ENCODE results near the gene MSI2. TPM values are rescaled to one million over a fixed set of nuclear protein-coding genes. Genes with fewer than 3 reads are reported as not detected.

MSI2 gene
- polyA plus RNA-seq, 1 of the 3 experiments (the other 2 are of a cell fraction), result 24.1 TPM

DNA sequence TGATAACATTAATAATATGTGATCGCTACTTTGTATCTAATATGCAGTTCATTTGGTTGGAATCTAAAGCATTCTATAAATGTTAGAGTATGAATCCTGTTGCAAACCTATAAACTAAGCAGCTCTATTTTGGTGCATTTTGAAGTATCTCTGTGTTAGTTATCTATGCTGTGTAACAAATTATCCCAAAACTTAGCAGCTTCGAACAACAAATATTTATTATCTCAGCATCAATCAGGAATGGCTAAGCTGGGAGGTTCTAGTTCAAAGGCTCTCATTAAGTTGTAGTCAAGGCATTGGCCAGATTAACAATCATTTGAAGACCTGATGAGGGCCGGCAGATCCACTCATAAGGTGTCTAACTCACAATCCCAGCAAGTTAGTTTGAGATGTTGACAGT lies 10.1 kb upstream of the MSI2 start:
- WGBS (ENCODE audit: low lambda C conversion rate), result 85% methylated on average over 3 of the region's 3 CpGs
- Histone ChIP-seq H3K9me3 (peaks cover 9% of the 10 kb centered on the region), H3K9ac (no peak overlapping the region), H2AFZ (ENCODE audit: low read depth) (no peak overlapping the region), H3K27ac (ENCODE audit: low read depth in 2 of 2, low read length in 1 of 2) (no peak overlapping the region), H3K36me3 (replicated peaks in 1 of 2; ENCODE audit: control insufficient read depth in 1 of 2, insufficient read depth in 2 of 2, low read length in 1 of 2) (no peaks in the 10 kb centered on the region), H3K9me2 (no peaks in the 10 kb centered on the region), H3F3A (replicated peaks; ENCODE audit: insufficient read depth) (no peaks in the 10 kb centered on the region), H3K4me3 (ENCODE audit: low read depth in 2 of 2, low read length in 1 of 2) (no peak overlapping the region), H3K4me1 (ENCODE audit: control insufficient read depth in 1 of 2, insufficient read depth in 2 of 2, low read depth in 1 of 2, low read length in 1 of 2) (peaks cover 0 to 9% of the 10 kb centered on the region in 2 experiments; a peak in 1 of 4 replicates), H3K4me2 (no peak overlapping the region), H3K79me2 (ENCODE audit: insufficient read depth) (no peaks in the 10 kb centered on the region), H3K27me3 (ENCODE audit: insufficient read depth) (no peaks in the 10 kb centered on the region), H4K20me1 (ENCODE audit: insufficient read depth) (no peaks in the 10 kb centered on the region)
- CTCF ChIA-PET, result interaction anchor here (1.0 kb wide), 1 partner anchor 494 kb away, joined by 3 read pairs; no protein-coding TSS in a partner anchor
- POLR2A ChIA-PET, result no interaction called here
- DNase-seq, result no peak
- TF ChIP-seq SMC3 (IDR thresholded peaks at IDR 0.05; ENCODE audit: low read depth, low read length), result no peak
- no peak for TF ChIP-seq MXI1 (IDR thresholded peaks at IDR 0.05; ENCODE audit: low read depth, low read length)
- no peak for TF ChIP-seq FOSL2 (IDR thresholded peaks at IDR 0.05; ENCODE audit: borderline replicate concordance, low read depth)
- no peak for TF ChIP-seq TAF1 (IDR thresholded peaks at IDR 0.05; ENCODE audit: borderline replicate concordance, low read depth, low read length)
- TF ChIP-seq MAX (IDR thresholded peaks at IDR 0.05; ENCODE audit: low read depth), result no peak
- no peak for TF ChIP-seq YY1 (IDR thresholded peaks at IDR 0.05; ENCODE audit: low read depth)
- TF ChIP-seq EZH2phosphoT487 (IDR thresholded peaks at IDR 0.05; ENCODE audit: borderline replicate concordance, low read depth), result no peak
- no peak for TF ChIP-seq SIN3A (IDR thresholded peaks at IDR 0.05; ENCODE audit: borderline replicate concordance, low read depth, low read length)
- no peak for TF ChIP-seq GATA2 (CRISPR knock-in tag; IDR thresholded peaks at IDR 0.05)
- TF ChIP-seq ELF1 (IDR thresholded peaks at IDR 0.05), result no peak
- no peak for TF ChIP-seq ZBTB33 (IDR thresholded peaks at IDR 0.05; ENCODE audit: borderline replicate concordance, low read depth)
- TF ChIP-seq CTCF (IDR thresholded peaks at IDR 0.05), result no peak
- no peak for TF ChIP-seq PBX3 (IDR thresholded peaks at IDR 0.05)
